CD4-positive, alpha-beta T cell treated with Interleukin-12 subunit alpha and Interleukin-12 subunit beta, for 1 hour (primary cell): ENCODE data around the gene TOP1.
A peak's percentile ranks its signal among the peaks of the same experiment; 100 is the strongest.

Source experiments
- DNase-seq: peaks from one replicate; pipeline ENCODE4 v3.0.0-alpha.2; 2020

The TOP1 gene

GRCh38 chr20:41038149-41038877 lies 9.7 kb downstream of the TOP1 start:
- no peak for DNase-seq

DNA sequence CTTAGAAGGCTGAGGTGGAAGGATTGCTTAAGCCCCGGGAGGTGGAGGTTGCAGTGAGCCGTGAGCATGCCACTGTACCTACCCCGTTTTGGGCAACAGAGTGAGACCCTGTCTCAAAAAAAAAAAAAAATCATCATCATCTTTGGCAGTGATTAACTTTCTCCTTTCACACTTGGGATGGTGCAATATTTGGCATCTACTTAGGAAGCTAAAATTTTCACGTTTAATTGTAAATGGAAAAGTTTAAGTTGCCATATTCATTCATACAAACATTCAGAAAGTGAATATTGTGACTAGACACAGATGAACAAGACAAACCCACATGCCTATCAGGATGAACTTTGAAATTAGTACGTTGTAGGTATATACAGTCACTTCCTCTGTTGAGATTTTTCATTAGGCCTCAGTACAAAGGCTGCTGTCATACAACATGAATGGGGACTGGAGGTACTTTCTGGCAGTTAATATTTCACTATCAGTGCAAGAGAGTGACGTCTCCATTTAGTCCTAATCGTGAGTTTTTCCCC lies 10.3 kb downstream of the TOP1 start:
- no peak for DNase-seq

GRCh38 chr20:41040855-41041254 lies 12.2 kb downstream of the TOP1 start:
- no peak for DNase-seq

GRCh38 chr20:41041693-41042092 lies 13.1 kb downstream of the TOP1 start:
- no peak for DNase-seq

DNA sequence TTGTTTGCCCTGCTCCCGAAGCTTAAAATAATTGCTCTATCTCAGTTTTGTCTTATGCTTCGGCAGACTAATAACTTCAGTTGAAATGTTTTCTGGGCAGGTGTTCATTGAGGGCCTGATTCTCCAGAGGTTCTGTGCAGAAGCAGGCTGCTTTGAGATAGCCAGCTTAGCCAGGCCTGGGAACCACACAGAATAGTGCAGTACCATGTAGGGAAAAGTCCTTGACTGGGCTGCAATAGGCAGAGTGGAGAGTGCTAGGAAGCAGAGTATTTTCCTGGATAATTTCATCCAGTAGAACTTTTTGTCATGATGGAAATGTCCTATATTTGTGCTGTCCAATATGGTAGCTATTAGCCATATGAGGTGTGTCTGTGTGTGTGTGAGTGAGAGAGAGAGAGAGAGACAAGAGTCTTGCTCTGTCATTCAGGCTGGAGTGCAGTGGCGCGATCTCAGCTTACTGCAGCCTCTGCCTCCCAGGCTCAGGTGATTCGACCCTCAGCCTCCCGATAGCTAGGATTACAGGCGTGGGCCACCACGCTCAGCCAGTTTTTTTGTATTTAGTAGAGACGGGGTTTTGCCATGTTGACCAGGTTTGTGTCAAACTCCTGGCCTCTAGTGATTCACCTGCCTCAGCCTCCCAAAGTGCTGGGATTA lies 15.9 kb downstream of the TOP1 start:
- DNase-seq, result no peak

DNA sequence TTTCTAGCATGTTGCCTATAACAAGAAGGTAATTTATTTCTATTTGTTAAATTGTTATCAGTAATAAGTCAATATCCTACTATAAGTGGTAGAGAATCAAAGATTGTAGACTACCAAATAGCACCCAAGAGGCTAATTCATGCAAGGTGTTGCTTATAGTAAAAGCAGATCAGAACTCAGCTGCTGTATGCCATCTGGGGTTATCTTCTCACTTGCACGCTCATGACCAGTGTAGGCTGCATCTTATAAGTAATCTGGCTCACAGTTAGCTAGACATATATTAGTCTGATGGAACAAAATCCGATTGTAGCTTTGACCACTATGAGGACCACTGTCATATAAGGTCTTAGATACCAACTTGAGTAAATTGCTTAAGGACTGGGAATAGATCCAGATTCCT lies 17.0 kb downstream of the TOP1 start:
- no peak for DNase-seq

DNA sequence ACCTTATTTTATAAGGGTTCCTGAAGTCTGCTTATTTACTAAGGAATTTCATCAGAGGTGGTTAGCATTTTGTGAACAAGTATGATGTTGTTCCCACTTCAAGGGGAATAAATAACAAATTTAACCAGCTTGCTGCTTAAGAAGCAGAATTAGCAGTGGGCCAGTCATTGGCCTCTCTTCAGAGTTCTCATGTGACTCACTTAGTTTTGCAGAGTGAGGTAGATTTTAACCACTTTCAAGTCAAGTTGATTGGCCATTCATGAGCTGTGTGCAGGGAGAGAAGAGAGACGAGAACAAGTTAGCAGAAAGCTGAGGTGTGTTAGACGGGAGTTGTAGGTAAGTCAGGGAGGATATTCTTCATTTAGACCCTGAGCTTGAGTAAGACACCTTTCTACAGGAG lies 18.1 kb downstream of the TOP1 start:
- DNase-seq, result no peak

DNA sequence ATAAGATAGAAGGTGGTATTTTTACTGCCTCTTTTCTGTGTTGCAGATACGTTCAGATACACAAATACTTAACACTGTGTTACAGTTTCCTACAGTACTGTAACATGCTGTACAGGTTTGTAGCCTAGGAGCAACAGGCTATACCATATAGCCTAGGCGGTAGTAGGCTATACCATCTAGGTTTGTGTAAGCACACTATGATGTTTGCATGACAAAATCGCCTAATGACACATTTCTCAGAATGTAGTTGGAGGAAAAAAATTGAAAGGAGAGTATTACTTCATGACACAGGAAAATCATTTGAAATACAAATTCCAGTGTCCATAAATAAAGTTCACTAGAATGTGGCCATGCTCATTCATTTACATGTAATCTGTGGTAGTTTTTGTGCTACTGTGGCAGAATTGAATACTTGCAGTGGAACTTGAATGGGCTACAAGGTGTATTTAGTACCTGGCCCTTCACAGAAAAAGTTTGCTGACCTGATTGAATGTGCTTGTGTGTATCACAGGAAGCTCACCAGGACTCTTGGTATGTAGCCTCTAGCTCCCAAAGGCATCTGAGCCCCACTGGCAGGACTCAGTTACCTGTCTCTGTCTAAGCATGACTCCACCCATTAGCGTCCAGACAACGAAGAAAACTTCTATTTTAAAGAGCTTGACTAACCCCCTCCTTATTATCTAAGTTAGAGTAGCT lies 18.8 kb downstream of the TOP1 start:
- no peak for DNase-seq

- peak; percentile 42 for DNase-seq
Measured at GRCh38 chr20:41047975-41048305, 19.3 kb downstream of the TOP1 start.

- DNase-seq, result peak; percentile 54
Measured at GRCh38 chr20:41048461-41049301, 20.1 kb downstream of the TOP1 start.

- DNase-seq, result no peak
Measured at GRCh38 chr20:41049451-41049850, 20.8 kb downstream of the TOP1 start.

GRCh38 chr20:41050361-41051008 lies 21.9 kb downstream of the TOP1 start:
- DNase-seq, result no peak

- no peak for DNase-seq
Measured at GRCh38 chr20:41051009-41051825, 22.6 kb downstream of the TOP1 start.

GRCh38 chr20:41052742-41053419 lies 24.3 kb downstream of the TOP1 start:
- DNase-seq, result no peak

- no peak for DNase-seq
Measured at GRCh38 chr20:41054070-41054846, 25.6 kb downstream of the TOP1 start.

GRCh38 chr20:41054847-41055230 lies 26.2 kb downstream of the TOP1 start:
- DNase-seq, result no peak

DNA sequence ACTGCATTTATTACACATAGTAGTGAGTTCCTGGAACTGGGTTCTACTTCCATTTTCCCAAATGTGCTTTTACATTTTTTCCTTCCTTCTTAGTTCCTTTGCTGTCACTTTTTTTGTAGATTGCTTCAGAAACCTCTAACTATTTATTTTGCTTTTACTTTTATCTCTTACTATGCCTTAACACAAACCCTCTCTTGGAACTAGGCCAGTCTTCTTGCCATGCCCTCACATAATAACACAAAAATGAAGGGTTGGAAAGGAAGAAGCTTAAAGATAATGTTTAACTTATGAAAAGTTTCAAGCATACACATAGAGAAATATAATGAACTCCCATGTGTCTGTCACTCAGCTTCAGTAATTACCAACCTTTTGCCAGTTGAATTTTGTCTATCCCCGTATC lies 27.1 kb downstream of the TOP1 start:
- no peak for DNase-seq

DNA sequence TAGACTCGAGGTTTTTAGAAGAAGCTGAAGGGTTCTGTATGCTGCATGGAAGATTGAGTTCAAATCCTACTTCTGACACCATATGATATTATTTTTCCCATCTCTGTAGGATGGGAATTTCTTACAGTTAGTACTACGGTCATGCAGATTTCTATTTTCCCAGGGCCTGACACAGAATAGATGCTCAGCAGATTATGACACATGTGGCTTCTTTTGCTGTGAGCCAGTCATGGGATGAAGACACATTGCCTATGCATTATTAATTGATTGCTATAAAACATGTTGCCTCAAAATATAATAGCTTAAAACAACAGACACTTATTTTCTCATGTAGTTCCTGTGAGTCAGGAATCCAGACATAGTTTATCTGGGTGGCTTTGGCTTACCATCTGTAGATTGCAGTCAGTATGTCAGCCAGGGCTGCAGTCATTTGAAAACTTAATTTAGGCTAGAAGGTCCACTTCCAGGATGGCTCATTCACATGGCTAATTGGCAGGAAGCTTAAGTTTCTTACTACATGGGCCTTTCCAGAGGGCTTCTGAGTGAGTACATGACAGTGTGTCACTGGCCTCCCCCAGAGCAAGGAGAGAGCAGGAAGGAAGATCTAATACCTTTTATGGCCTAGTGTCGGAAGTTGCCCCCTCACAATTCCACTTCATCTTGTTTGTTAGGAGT lies 29.5 kb downstream of the TOP1 start:
- no peak for DNase-seq
